ENCODE measurements around the gene TNPO2.

Gene TNPO2

GRCh38 chr19:12723641-12724426 is at the start of gene TNPO2:
Gene TNPO2, minus strand, starts transcription at chr19:12723932. Its CDS starts 2,955 bp downstream, at chr19:12720977.
- DNase-seq, result peak; percentile 30 to 50 (median 42)

DNA sequence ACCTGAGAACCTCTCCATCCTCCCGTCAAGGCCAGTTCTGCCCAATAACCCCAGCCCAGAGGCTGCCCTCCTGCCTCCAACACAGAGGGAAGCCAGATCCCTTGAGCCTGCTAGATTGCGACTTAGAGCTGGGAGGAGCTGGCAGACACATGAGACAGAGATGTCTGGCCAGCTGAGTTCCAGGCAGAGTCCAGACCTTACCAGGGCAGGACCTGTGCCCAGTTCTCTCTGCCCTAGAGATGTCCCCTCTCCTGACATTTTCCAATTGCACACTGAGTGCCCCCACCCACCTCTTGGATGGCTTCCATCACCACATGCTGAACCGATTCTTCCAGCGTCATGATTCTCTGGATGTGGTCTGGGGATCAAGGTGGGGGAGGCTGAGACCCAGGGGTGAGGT is 48.6 kb upstream of the TNPO2 start:
- DNase-seq, result no peak

- DNase-seq, result no peak
Observed at GRCh38 chr19:12770922-12771321, 47.2 kb upstream of the TNPO2 start.

DNA sequence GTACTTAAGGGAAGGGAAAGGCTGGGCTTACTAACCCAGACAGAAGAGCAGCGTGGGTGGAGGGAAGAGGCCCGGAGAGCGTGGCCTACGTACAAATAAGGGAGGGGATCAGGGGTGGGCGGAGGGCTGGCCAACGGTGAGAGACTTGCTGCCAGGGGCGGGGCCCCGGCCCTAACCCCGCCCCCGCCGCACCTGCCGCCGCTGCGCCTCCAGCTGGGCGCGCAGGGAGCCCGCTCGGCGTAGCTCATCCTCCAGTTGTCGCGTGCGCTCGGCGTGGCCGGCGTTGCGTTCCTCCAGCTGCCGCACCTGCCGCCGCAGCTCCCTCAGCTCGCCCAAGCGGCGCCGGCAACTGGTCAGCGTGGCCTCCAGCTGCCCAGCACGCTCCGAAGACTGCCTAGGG is 46.0 kb upstream of the TNPO2 start:
- peak in 2 of 4 experiments; percentile 14 to 23 for DNase-seq

DNA sequence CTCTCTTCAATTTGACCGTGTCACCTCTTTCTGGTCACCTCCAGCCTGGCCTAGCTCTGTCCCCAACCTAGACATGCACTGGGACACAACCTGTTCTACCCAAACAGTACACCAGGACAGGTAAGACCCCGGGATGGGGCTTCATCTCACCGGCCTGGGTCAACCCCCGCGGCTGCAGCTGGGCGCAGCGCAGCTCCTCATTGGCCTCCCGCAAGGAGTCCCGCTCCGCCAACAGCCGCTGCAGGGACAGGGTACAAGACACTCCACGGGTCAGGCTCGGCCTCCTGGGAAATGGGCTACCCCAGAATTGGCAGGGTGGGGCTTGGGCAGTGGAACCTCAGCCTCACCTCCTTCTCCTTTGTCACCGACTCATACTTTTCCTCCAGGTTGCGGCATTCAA is 43.9 kb upstream of the TNPO2 start:
- no peak for DNase-seq

DNA sequence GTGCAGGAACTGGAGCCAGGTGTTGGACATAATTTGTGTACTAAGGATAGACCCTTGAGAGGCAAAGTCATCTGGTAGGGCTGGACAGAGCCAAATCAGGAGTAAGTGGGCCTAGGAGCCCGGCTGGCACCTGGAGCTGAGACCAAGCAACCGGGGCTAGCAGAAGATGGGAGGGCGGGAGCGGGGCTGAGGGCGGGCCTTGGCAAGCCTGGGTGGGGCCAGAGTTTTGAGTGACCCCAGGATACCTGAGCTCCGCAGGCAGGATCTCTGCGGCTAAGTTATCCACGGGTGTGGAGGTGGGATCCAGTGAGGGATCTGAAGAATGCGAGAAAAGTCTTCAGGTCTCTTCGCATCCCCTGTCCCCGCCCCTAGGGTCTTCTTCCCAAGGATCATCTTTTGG is 43.4 kb upstream of the TNPO2 start:
- DNase-seq, result no peak

- DNase-seq, result peak in 2 of 4 experiments; percentile 81 to 82
Observed at GRCh38 chr19:12766051-12766521, 42.4 kb upstream of the TNPO2 start.

- DNase-seq, result no peak
Observed at GRCh38 chr19:12764698-12765097, 41.0 kb upstream of the TNPO2 start.

- no peak for DNase-seq
Observed at GRCh38 chr19:12763100-12763499, 39.4 kb upstream of the TNPO2 start.

- no peak for DNase-seq
Observed at GRCh38 chr19:12759686-12760085, 36.0 kb upstream of the TNPO2 start.

GRCh38 chr19:12757544-12758274 is 34.0 kb upstream of the TNPO2 start:
- DNase-seq, result peak in 3 of 4 experiments; percentile 21 to 56 (median 29)

- DNase-seq, result no peak
Observed at GRCh38 chr19:12756150-12756883, 32.6 kb upstream of the TNPO2 start.

DNA sequence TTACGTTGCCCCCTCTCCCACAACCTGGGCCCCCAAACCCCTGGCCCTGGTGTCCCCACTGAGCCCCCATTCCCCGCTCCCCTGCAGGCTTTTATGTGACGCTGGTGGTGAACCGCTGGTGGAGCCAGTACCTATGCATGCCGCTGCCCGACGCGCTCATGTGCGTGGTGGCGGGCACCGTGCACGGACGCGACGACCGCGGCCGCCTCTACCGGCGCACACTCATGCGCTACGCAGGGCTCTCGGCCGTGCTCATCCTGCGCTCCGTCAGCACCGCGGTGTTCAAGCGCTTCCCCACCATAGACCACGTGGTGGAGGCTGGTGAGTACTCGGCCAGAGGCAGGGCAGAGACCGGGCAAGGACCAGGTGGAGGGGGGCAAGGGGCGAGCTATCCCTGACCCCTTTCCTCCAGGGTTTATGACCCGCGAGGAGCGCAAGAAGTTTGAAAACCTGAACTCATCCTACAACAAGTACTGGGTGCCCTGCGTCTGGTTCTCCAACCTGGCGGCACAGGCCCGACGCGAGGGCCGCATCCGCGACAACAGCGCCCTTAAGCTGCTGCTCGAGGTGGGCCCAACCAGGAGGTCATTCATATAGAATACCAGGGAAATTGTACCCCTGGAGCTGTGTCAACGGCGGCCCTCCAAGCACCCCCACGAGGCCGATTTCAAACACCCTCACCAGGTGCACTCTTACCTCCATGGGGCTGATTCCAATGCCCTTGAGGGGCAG is 30.9 kb upstream of the TNPO2 start:
- DNase-seq, result no peak

GRCh38 chr19:12752056-12752781 is 28.5 kb upstream of the TNPO2 start:
- DNase-seq, result no peak

DNA sequence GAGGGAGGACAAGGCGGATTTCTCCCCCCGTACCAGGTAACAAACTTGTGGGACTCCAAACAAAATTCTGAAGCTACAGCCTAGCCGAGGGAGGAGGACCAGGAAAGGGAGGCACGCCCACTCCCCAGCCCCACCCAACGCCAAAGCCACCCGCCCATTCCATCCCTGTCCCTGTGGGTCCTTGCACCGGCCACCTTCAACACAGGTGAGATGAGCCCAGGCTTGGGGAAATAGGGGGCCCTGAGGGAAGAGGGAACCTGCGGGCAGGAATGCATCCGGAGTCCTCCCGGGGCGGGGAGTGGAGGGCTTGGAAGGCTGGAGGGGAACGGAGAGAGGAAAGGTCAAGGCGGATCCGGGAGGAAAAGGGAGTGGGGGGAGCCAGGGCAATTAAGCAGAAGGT is 27.9 kb upstream of the TNPO2 start, which contains the start of gene BEST2:
Gene BEST2 (plus strand): TSS at position 157 of the 400 bp plus-strand sequence. CDS start 802 bp downstream, outside the sequence.
- DNase-seq, result no peak

DNA sequence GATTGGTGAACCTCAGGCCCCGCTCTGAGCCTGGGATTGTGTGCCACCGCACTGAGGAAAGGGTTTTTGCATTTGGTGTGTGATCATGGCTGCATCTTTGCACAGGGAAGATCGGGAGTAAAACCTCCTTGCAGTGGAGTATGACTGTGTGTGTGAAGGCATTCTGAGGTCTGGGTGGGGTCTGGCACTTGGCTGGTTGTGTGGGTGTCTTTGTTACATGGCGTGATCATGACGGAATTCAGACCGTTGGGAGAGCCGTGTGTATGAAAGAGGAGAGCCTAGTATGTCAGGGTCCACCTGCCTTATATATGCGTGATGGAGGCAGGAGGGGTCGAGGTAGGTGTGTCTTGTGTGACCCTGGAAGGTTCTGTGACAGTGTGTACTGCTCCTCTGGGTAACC is 27.1 kb upstream of the TNPO2 start:
- no peak for DNase-seq

DNA sequence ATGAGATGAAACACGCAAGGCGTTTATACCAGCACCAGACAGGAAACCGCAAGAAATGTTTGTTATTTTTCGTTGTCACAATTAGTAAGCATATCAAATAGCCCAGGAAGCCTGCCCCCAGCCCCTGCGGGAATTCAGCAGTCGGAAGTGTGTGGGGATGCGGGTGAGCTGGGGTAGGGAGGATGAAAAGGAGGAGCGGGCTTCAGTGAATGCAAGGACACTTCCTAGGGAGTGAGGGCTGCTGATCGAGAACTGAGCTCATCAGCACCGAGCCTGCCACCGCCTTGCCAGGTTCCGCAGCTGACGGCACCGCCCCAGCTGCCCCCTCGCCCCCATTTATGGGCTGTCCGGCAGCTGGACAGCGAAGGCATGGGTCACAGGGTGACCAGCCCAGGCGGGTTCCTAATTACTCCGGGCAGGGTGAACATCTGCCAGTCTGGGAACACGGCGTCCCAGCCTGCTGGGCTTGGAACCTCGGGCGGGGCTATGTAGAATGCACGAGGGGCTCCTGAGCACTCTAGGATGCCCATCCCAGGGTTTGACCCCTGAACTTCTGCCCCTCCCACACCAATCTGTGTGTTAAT is 26.3 kb upstream of the TNPO2 start:
- DNase-seq, result no peak

GRCh38 chr19:12748489-12748888 is 24.8 kb upstream of the TNPO2 start:
- DNase-seq, result no peak

- DNase-seq, result no peak
Observed at GRCh38 chr19:12745166-12745897, 21.6 kb upstream of the TNPO2 start.

DNA sequence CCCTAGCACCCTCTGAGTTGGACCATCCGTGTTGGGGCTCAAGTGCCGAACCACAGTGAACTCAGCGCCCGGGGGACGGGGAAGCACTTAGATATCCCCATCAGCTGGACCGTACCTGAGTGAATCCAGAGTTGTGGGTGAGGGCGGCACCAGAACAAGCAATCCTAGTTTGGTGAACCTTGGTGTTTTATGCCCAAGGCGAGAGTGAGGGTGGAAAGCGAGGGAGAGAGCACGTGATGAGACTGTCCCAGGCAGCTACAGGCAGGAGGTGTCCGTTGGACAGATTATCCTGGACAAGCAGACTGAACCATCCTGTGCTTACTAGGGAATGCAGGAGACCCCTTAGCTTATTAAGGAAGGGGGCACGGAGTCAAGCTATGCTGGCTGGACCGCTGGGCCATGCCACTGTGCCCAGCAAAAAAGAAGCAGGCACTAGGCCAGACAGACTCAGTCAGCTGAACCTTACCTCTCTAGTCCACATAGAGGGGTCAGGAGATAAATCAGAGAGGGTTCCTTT is 14.2 kb upstream of the TNPO2 start:
- no peak for DNase-seq

Measured in activated naive CD4-positive, alpha-beta T cell (primary cell).